Metanephros (tissue), 2 donors: ENCODE data around the gene MRPS31. TPM values are rescaled to one million over a fixed set of nuclear protein-coding genes. Genes with fewer than 3 reads are reported as not detected.

Experiments used
- small RNA-seq: library from RNA; depleted of rRNA; stranded (forward); fragments of <200 nt; gene quantifications from one replicate; pipeline ENCODE3, GENCODE V24; 2014; ENCODE audit warnings: low replicate concordance
- total RNA-seq: library from RNA; depleted of rRNA; stranded (reverse); fragments of >200 nt; gene quantifications from one replicate; pipeline ENCODE4 v1.2.3, GENCODE V29; 2014

The MRPS31 gene
- total RNA-seq: 23.1 TPM

GRCh38 chr13:40770934-40771618, at the start of gene MRPS31:
MRPS31 (minus strand) TSS chr13:40771190; CDS start chr13:40771136, 54 bp downstream.

DNA sequence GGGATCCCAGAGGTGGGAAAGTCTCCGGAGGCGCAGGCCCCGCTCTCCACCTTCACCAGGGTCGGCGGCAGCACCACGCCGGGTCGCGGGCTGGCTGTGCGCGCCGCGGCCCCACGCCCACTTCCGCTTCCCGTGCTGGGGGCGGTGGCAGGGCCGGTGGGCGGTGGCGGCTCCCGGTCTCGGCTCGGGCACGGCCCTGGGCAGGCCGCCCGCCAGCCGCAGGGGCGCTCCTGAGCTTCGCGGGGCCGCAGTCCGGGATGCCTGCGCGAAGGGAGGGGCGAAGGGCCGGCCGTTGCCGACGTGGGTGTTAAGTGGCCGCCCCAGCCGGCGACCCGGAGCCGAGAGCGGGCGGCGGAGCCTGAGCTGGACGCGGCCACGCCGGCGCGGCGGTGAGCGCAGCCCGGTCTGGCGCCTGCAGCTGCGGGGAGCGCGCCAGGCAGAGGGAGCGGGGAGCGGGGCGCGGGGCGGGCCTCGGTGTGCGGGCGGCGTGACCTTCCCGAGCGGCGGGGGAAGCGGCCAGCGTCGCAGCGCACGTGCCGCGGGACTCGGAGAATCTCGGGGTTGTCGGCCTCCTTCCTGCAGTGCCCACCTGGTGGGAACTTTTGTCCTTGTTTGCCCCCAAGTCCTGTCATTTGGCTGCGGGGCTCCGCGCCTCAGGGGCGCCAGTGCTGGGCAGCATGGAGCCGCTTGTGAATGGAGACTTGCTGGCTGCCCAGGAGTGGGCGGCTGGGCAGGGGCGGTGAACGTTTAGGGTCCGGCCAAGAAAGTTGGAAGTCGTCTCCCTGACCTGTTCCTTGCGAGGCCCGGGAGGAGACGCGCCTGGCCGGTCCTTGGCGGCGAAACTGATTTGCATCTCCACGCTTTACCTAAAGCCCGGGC, 18.5 kb upstream of the MRPS31 start, which contains the start of gene SLC25A15:
Gene SLC25A15 (plus strand): TSS at position 337 of the 879 bp plus-strand sequence. CDS start 3,616 bp downstream, outside the sequence.

Small RNAs within 50 kb of the gene (small RNA-seq; reads per million reads assigned to genes)
- gene MIR320D1 (not detected), gene MIR621 (not detected), gene RF00017 (not detected)

Other genes with a start within 250 kb of the MRPS31 start
- 23.8 TPM for gene FOXO1, start 104.5 kb downstream of the MRPS31 start, total RNA-seq
- 15.7 TPM for gene SLC25A15, start 18.4 kb upstream of the MRPS31 start, total RNA-seq
- gene ELF1, start 248.1 kb upstream of the MRPS31 start, total RNA-seq: 77.8 TPM